GM21526 (cell line): ENCODE data around the gene THRA.

Experiments
- ATAC-seq: cut with Tn5 transposase; IDR thresholded peaks from one replicate; pipeline ENCODE4 v1.9.1; 2021; ENCODE audit warnings: moderate library complexity; ENCODE audit not compliant: unreplicated experiment, low FRiP score

The THRA gene

GRCh38 chr17:40075201-40075941 lies 12.6 kb downstream of the THRA start:
- no peak for ATAC-seq

GRCh38 chr17:40075942-40076498 lies 13.3 kb downstream of the THRA start:
- no peak for ATAC-seq

- ATAC-seq = no peak
These were observed 13.8 kb downstream of the THRA start for GRCh38 chr17:40076591-40076990.

GRCh38 chr17:40079545-40079944 lies 16.8 kb downstream of the THRA start:
- no peak for ATAC-seq

- ATAC-seq = no peak
These were observed 21.7 kb downstream of the THRA start for GRCh38 chr17:40084477-40084876.

GRCh38 chr17:40086150-40087044 lies 23.6 kb downstream of the THRA start:
- ATAC-seq = no peak

GRCh38 chr17:40087049-40087794 lies 24.5 kb downstream of the THRA start:
- ATAC-seq = no peak

GRCh38 chr17:40087903-40088718 lies 25.3 kb downstream of the THRA start:
- no peak for ATAC-seq

GRCh38 chr17:40089077-40089895 lies 26.5 kb downstream of the THRA start:
- ATAC-seq = no peak

GRCh38 chr17:40090237-40091119 lies 27.7 kb downstream of the THRA start:
- ATAC-seq = no peak

- ATAC-seq = no peak
These were observed 29.1 kb downstream of the THRA start for GRCh38 chr17:40091691-40092397.

GRCh38 chr17:40092581-40092980 lies 29.8 kb downstream of the THRA start:
- ATAC-seq = no peak

- ATAC-seq = no peak
These were observed 30.3 kb downstream of the THRA start for GRCh38 chr17:40093005-40093579.

- ATAC-seq = no peak
These were observed 30.9 kb downstream of the THRA start for GRCh38 chr17:40093580-40094201.

GRCh38 chr17:40094874-40095273 lies 32.1 kb downstream of the THRA start:
- ATAC-seq = no peak

GRCh38 chr17:40095351-40095943 lies 32.7 kb downstream of the THRA start:
- ATAC-seq = no peak
